ENCODE results near the gene NOX5. TPM values are rescaled to one million over a fixed set of nuclear protein-coding genes. Genes with fewer than 3 reads are reported as not detected.

NOX5 gene
- polyA plus RNA-seq, 1 donor from 2014 or later = not detected

DNA sequence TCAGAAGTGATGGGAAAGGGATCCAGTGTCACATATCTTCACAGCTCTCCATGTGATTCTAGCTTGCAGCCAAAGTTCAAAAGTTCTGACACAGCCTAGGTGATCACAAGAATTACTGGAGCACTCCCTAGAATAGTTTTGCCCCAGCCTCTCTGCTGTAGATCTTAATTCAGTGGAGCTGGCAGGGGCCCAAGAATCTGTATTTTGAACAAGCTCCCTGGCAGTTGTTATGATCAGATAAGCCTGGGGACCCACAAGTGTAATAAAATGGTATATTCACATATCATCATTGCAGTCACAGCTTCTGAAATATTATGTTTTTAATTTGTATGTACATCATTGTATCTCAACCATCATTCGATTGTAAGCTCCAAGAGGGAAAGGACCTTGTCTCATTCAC is 62.3 kb downstream of the NOX5 start:
- no peak for TF ChIP-seq MXI1 (conservative IDR thresholded peaks at IDR 0.05; ENCODE audit: poor library complexity, severe bottlenecking)
- TF ChIP-seq SMC3 (conservative IDR thresholded peaks at IDR 0.05; ENCODE audit: poor library complexity) = no peak
- TF ChIP-seq, protein P1, sequence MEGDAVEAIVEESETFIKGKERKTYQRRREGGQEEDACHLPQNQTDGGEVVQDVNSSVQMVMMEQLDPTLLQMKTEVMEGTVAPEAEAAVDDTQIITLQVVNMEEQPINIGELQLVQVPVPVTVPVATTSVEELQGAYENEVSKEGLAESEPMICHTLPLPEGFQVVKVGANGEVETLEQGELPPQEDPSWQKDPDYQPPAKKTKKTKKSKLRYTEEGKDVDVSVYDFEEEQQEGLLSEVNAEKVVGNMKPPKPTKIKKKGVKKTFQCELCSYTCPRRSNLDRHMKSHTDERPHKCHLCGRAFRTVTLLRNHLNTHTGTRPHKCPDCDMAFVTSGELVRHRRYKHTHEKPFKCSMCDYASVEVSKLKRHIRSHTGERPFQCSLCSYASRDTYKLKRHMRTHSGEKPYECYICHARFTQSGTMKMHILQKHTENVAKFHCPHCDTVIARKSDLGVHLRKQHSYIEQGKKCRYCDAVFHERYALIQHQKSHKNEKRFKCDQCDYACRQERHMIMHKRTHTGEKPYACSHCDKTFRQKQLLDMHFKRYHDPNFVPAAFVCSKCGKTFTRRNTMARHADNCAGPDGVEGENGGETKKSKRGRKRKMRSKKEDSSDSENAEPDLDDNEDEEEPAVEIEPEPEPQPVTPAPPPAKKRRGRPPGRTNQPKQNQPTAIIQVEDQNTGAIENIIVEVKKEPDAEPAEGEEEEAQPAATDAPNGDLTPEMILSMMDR (IDR thresholded peaks at IDR 0.05; ENCODE audit: poor library complexity, severe bottlenecking) = no peak
- TF ChIP-seq RAD21 (conservative IDR thresholded peaks at IDR 0.05) = no peak
- TF ChIP-seq, protein P2, sequence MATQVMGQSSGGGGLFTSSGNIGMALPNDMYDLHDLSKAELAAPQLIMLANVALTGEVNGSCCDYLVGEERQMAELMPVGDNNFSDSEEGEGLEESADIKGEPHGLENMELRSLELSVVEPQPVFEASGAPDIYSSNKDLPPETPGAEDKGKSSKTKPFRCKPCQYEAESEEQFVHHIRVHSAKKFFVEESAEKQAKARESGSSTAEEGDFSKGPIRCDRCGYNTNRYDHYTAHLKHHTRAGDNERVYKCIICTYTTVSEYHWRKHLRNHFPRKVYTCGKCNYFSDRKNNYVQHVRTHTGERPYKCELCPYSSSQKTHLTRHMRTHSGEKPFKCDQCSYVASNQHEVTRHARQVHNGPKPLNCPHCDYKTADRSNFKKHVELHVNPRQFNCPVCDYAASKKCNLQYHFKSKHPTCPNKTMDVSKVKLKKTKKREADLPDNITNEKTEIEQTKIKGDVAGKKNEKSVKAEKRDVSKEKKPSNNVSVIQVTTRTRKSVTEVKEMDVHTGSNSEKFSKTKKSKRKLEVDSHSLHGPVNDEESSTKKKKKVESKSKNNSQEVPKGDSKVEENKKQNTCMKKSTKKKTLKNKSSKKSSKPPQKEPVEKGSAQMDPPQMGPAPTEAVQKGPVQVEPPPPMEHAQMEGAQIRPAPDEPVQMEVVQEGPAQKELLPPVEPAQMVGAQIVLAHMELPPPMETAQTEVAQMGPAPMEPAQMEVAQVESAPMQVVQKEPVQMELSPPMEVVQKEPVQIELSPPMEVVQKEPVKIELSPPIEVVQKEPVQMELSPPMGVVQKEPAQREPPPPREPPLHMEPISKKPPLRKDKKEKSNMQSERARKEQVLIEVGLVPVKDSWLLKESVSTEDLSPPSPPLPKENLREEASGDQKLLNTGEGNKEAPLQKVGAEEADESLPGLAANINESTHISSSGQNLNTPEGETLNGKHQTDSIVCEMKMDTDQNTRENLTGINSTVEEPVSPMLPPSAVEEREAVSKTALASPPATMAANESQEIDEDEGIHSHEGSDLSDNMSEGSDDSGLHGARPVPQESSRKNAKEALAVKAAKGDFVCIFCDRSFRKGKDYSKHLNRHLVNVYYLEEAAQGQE (IDR thresholded peaks at IDR 0.05; ENCODE audit: borderline replicate concordance) = no peak
- TF ChIP-seq EP300 (conservative IDR thresholded peaks at IDR 0.05; ENCODE audit: poor library complexity, severe bottlenecking) = no peak
- TF ChIP-seq EZH2 (IDR thresholded peaks at IDR 0.05; ENCODE audit: borderline replicate concordance, insufficient read depth, low read length, poor library complexity, severe bottlenecking) = no peak
- Histone ChIP-seq H4K20me1 (ENCODE audit: insufficient read depth) (no peaks in the 10 kb centered on the region), H2AFZ (ENCODE audit: low read depth, low read length) (no peak overlapping the region), H3K9ac (ENCODE audit: low read length) (no peak overlapping the region), H3K4me3 (ENCODE audit: low read length) (no peak overlapping the region), H3K27ac (ENCODE audit: low read length) (no peak overlapping the region), H3K4me2 (ENCODE audit: low read length) (no peak overlapping the region), H3K9me2 (ENCODE audit: insufficient read depth, low read length) (no peaks in the 10 kb centered on the region), H3F3A (ENCODE audit: insufficient read depth, low read length, poor library complexity, severe bottlenecking) (no peaks in the 10 kb centered on the region), H3K9me3 (ENCODE audit: low read length) (no peaks in the 10 kb centered on the region), H3K27me3 (ENCODE audit: insufficient read depth, low read depth, low read length) (peaks cover 8% of the 10 kb centered on the region), H3K79me2 (replicated peaks; ENCODE audit: insufficient read depth, low read length) (no peaks in the 10 kb centered on the region), H3K36me3 (ENCODE audit: insufficient read depth, low read length) (no peaks in the 10 kb centered on the region)

DNA sequence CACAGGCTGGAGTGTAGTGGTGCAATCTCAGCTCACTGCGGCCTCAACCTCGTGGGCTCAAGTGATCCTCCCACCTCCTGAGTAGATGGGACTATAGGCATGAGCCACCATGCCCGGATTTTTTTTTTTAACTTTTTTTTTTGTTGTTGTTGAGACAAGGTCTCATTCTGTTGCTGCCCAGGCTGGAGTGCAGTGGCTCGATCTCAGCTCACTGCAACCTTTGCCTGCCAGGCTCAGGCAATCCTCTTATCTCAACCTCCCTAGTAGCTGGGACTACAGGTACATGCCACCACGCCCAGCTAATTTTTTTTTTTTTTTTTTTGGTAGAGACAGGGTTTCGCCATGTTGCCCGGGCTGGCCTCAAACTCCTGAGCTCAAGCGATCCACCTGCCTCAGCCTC is 64.1 kb downstream of the NOX5 start:
- Histone ChIP-seq H4K20me1 (ENCODE audit: insufficient read depth) (no peaks in the 10 kb centered on the region), H2AFZ (ENCODE audit: low read depth, low read length) (no peak overlapping the region), H3K9me3 (ENCODE audit: low read length) (no peaks in the 10 kb centered on the region), H3K9ac (ENCODE audit: low read length) (no peak overlapping the region), H3K27me3 (ENCODE audit: insufficient read depth, low read depth, low read length) (peaks cover 7% of the 10 kb centered on the region), H3K36me3 (ENCODE audit: insufficient read depth, low read length) (no peaks in the 10 kb centered on the region), H3K4me3 (ENCODE audit: low read length) (no peak overlapping the region), H3K9me2 (ENCODE audit: insufficient read depth, low read length) (no peaks in the 10 kb centered on the region), H3K4me2 (ENCODE audit: low read length) (no peak overlapping the region), H3K79me2 (replicated peaks; ENCODE audit: insufficient read depth, low read length) (no peaks in the 10 kb centered on the region), H3F3A (ENCODE audit: insufficient read depth, low read length, poor library complexity, severe bottlenecking) (no peaks in the 10 kb centered on the region), H3K27ac (ENCODE audit: low read length) (no peak overlapping the region)
- TF ChIP-seq RAD21 (conservative IDR thresholded peaks at IDR 0.05) (no peak), MXI1 (conservative IDR thresholded peaks at IDR 0.05; ENCODE audit: poor library complexity, severe bottlenecking) (no peak), EP300 (conservative IDR thresholded peaks at IDR 0.05; ENCODE audit: poor library complexity, severe bottlenecking) (no peak), EZH2 (IDR thresholded peaks at IDR 0.05; ENCODE audit: borderline replicate concordance, insufficient read depth, low read length, poor library complexity, severe bottlenecking) (no peak), POLR2AphosphoS5 (IDR thresholded peaks at IDR 0.05) (no peak), TAF1 (IDR thresholded peaks at IDR 0.05; ENCODE audit: low read depth) (no peak), SMC3 (conservative IDR thresholded peaks at IDR 0.05; ENCODE audit: poor library complexity) (no peak)
- TF ChIP-seq, protein P2 (IDR thresholded peaks at IDR 0.05; ENCODE audit: borderline replicate concordance) = no peak
- TF ChIP-seq, protein P1 (IDR thresholded peaks at IDR 0.05; ENCODE audit: poor library complexity, severe bottlenecking) = no peak
